Endothelial cell of umbilical vein (primary cell): ENCODE data around the gene MFAP2.
"Not testable (repeated sequence)": the region's sequence is repeated elsewhere in the genome, so short reads cannot be mapped to it uniquely, and the experiment has no call there.

Source experiments
- CTCF ChIP-seq, 2 donors: IDR thresholded peaks; 1 replicate in 1 of 2; 2 replicates in 1 of 2; pipeline ENCODE4 v1.5.1; 2011; ENCODE audit warnings: low read length in 2 of 2, mild to moderate bottlenecking in 2 of 2, moderate library complexity in 2 of 2, control low read depth in 1 of 2, inconsistent platforms in 1 of 2, low read depth in 1 of 2; ENCODE audit not compliant: insufficient read depth in 1 of 2; ENCODE audit errors: extremely low read depth in 1 of 2
- EZH2 ChIP-seq: IDR thresholded peaks from 2 replicates; pipeline ENCODE4 v1.6.1; 2012; ENCODE audit warnings: borderline replicate concordance, low read depth, mild to moderate bottlenecking, moderate library complexity, low read length, inconsistent platforms; ENCODE audit not compliant: severe bottlenecking
- FOS ChIP-seq: IDR thresholded peaks from 2 replicates; pipeline ENCODE4 v1.6.1; 2011; ENCODE audit warnings: mild to moderate bottlenecking, low read length, moderate library complexity, borderline replicate concordance; ENCODE audit not compliant: insufficient read depth
- GATA2 ChIP-seq: IDR thresholded peaks from 2 replicates; pipeline ENCODE4 v1.7.0; 2011; ENCODE audit warnings: low read depth, mild to moderate bottlenecking, moderate library complexity, mixed read lengths, low read length; ENCODE audit not compliant: insufficient read length, insufficient read depth
- JUN ChIP-seq: IDR thresholded peaks from 2 replicates; pipeline ENCODE4 v1.6.1; 2011; ENCODE audit warnings: borderline replicate concordance, low read depth; ENCODE audit not compliant: insufficient read length, insufficient read depth
- MAX ChIP-seq: IDR thresholded peaks from 2 replicates; pipeline ENCODE4 v1.6.1; 2011; ENCODE audit not compliant: insufficient read depth, insufficient read length
- MYC ChIP-seq: IDR thresholded peaks from one replicate; pipeline ENCODE4 v1.6.1; 2011; ENCODE audit warnings: mild to moderate bottlenecking, low read depth, low read length
- POLR2A ChIP-seq: IDR thresholded peaks from 2 replicates; pipeline ENCODE4 v1.6.1; 2012; ENCODE audit warnings: low read depth, mild to moderate bottlenecking, control low read depth, low read length
- POLR2AphosphoS5 ChIP-seq: IDR thresholded peaks from 2 replicates; pipeline ENCODE4 v1.6.1; 2012; ENCODE audit warnings: low read depth, mild to moderate bottlenecking, control low read depth, low read length, moderate library complexity; ENCODE audit not compliant: insufficient read depth

DNA sequence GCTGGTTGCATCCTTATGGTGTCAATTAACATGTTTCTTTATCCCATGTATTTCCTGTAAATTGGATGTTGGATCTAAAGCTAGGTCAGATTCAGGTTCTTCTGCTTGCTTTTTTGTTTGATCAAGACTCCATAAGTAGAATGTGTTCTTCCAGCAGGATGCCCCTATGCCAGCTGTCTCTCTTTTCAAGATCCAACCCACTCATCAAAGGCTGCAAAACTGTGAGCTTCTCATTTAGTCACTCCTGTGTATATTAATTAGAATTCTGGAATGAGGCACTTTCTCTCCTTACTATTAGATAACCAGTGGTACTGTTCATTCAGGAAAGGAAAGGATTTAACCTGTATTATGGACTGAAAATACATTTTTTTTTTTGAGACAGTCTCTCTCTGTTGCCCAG, 46.5 kb downstream of the MFAP2 start:
- TF ChIP-seq POLR2A; CTCF (IDR thresholded peaks at IDR 0.05; ENCODE audit: extremely low read depth in 1 of 2, insufficient read depth in 1 of 2, low read depth in 1 of 2, low read length in 2 of 2); EZH2; JUN; POLR2AphosphoS5; GATA2; FOS; MYC; MAX: not testable (repeated sequence)
